PC-9 (cell line): ENCODE measurements around the gene WDR7. TPM values are rescaled to one million over a fixed set of nuclear protein-coding genes. Genes with fewer than 3 reads are reported as not detected.

ENCODE experiments used
- BruUV-seq: library from RNA; stranded (reverse); fragments of 400-500 nt; replicated peaks from 2 replicates; lab custom pipeline; 2021; lab: Mats Ljungman, UMichigan
- CTCF ChIA-PET: fragments of 300-600 bp; sonication (Branson Sonifier 250); formaldehyde crosslinking; loops from one replicate; lab custom pipeline; 2022; ENCODE audit warnings: antibody characterized with exemption; lab: Charles Lee
- POLR2A ChIA-PET: fragments of 300-600 bp; sonication (Branson Sonifier 250); formaldehyde crosslinking; loops from one replicate; lab custom pipeline; 2022; ENCODE audit warnings: antibody characterized with exemption; ENCODE audit not compliant: unreplicated experiment; lab: Charles Lee
- DNase-seq, 2 experiments: peaks; one replicate each; pipeline versions ENCODE4 v3.0.0 to v3.0.0-alpha.2; 2015 to 2022; ENCODE audit warnings: mixed read lengths in 1 of 2
- H2AFZ ChIP-seq: fragments of 200-600 bp; sonication (generic); 2 replicates; pipeline ENCODE4 v1.8.1; 2017; ENCODE audit warnings: antibody characterized with exemption
- H3F3A ChIP-seq: fragments of 200-600 bp; sonication (generic); 2 replicates; pipeline ENCODE4 v1.8.1; 2017; ENCODE audit warnings: antibody characterized with exemption, mild to moderate bottlenecking, low read depth; ENCODE audit not compliant: insufficient read depth
- H3K27ac ChIP-seq: fragments of 200-600 bp; sonication (generic); 2 replicates; pipeline ENCODE4 v1.6.1; 2016; ENCODE audit warnings: mixed run types
- H3K27me3 ChIP-seq: fragments of 200-600 bp; sonication (generic); 2 replicates; pipeline ENCODE4 v1.6.1; 2016; ENCODE audit warnings: low read depth, mixed run types; ENCODE audit not compliant: insufficient read depth
- H3K36me3 ChIP-seq: fragments of 200-600 bp; sonication (generic); 2 replicates; pipeline ENCODE4 v1.6.1; 2016; ENCODE audit warnings: low read depth, mixed run types
- H3K4me1 ChIP-seq: fragments of 200-600 bp; sonication (generic); replicated peaks from 2 replicates; pipeline ENCODE4 v1.6.1; 2016; ENCODE audit warnings: mixed run types; ENCODE audit not compliant: insufficient read depth
- H3K4me2 ChIP-seq: fragments of 200-600 bp; sonication (generic); 2 replicates; pipeline ENCODE4 v1.6.1; 2017; ENCODE audit warnings: mixed run types
- H3K4me3 ChIP-seq: fragments of 200-600 bp; sonication (generic); 2 replicates; pipeline ENCODE4 v1.6.1; 2016; ENCODE audit warnings: mixed run types
- H3K79me2 ChIP-seq: fragments of 200-600 bp; sonication (generic); 2 replicates; pipeline ENCODE4 v1.6.1; 2017; ENCODE audit warnings: low read depth, mixed run types
- H3K9me2 ChIP-seq: fragments of 200-600 bp; sonication (generic); 2 replicates; pipeline ENCODE4 v1.8.1; 2017; ENCODE audit warnings: mild to moderate bottlenecking; ENCODE audit not compliant: insufficient read depth
- H3K9me3 ChIP-seq: fragments of 200-600 bp; sonication (generic); 2 replicates; pipeline ENCODE4 v1.8.1; 2016; ENCODE audit warnings: low read depth; ENCODE audit not compliant: insufficient read depth
- H4K20me1 ChIP-seq: fragments of 200-600 bp; sonication (generic); 2 replicates; pipeline ENCODE4 v1.8.1; 2017; ENCODE audit not compliant: insufficient read depth
- CTCF ChIP-seq: fragments of 200-600 bp; sonication (generic); conservative IDR thresholded peaks from 2 replicates; pipeline ENCODE4 v1.6.1; 2017; ENCODE audit warnings: mixed run types, antibody characterized with exemption, mild to moderate bottlenecking, moderate library complexity
- EZH2 ChIP-seq: fragments of 200-600 bp; sonication (generic); IDR thresholded peaks from 2 replicates; pipeline ENCODE4 v1.8.0; 2017; ENCODE audit warnings: antibody characterized with exemption, low read depth
- intact Hi-C: fragments of 100-400 bp; cut with micrococcal nuclease; formaldehyde crosslinking; loops from one replicate; pipeline ENCODE4 v1.10.0; 2022; ENCODE audit not compliant: unreplicated experiment
- total RNA-seq: library from RNA; stranded (reverse); gene quantifications from 2 replicates; pipeline ENCODE4 v1.2.3, GENCODE V29; 2021

Gene WDR7
- total RNA-seq, 1 experiment from 2014 or later: 7.7 TPM

- no peak overlapping the region for H3K4me2 ChIP-seq
- H3K9me3 ChIP-seq: no peaks in the 10 kb centered on the region
- H2AFZ ChIP-seq: no peak overlapping the region
- H3K27me3 ChIP-seq: no peaks in the 10 kb centered on the region
- ChIA-PET CTCF (interaction anchor here (0.6 kb wide), 1 partner anchor 9 kb away, joined by 3 read pairs; no protein-coding TSS in a partner anchor), POLR2A (no interaction called here)
- no TSS peak for BruUV-seq
- no peaks in the 10 kb centered on the region for H4K20me1 ChIP-seq
- no peaks in the 10 kb centered on the region for H3K79me2 ChIP-seq
- H3K4me3 ChIP-seq: no peak overlapping the region
- no peak for TF ChIP-seq CTCF
- no peak for TF ChIP-seq EZH2
- H3K9me2 ChIP-seq: no peaks in the 10 kb centered on the region
- peaks cover 15% of the 10 kb centered on the region for H3K4me1 ChIP-seq
- no peak overlapping the region for H3K27ac ChIP-seq
- no peak for DNase-seq
- intact Hi-C loops: no loop called here
- no peaks in the 10 kb centered on the region for H3K36me3 ChIP-seq
- H3F3A ChIP-seq: no peaks in the 10 kb centered on the region
These were observed 339.5 kb downstream of the WDR7 start for GRCh38 chr18:56990678-56991077.

- no TSS peak for BruUV-seq
- no peaks in the 10 kb centered on the region for H3K79me2 ChIP-seq
- H3K27me3 ChIP-seq: no peaks in the 10 kb centered on the region
- no peaks in the 10 kb centered on the region for H3K9me3 ChIP-seq
- H4K20me1 ChIP-seq: no peaks in the 10 kb centered on the region
- intact Hi-C loops: no loop called here
- no peak overlapping the region for H2AFZ ChIP-seq
- H3K36me3 ChIP-seq: no peaks in the 10 kb centered on the region
- peaks cover 11% of the 10 kb centered on the region for H3K4me1 ChIP-seq
- H3K4me3 ChIP-seq: no peak overlapping the region
- no peak overlapping the region for H3K4me2 ChIP-seq
- no peak for DNase-seq
- no peaks in the 10 kb centered on the region for H3K9me2 ChIP-seq
- ChIA-PET POLR2A (no interaction called here), CTCF (no interaction called here)
- TF ChIP-seq CTCF (no peak), EZH2 (no peak)
- H3K27ac ChIP-seq: no peak overlapping the region
- H3F3A ChIP-seq: no peaks in the 10 kb centered on the region
These were observed 341.6 kb downstream of the WDR7 start for GRCh38 chr18:56992777-56993176.

GRCh38 chr18:56995579-56996188, 344.5 kb downstream of the WDR7 start:
- Histone ChIP-seq H3K4me1 (peaks cover 11% of the 10 kb centered on the region), H3K4me2 (no peak overlapping the region), H2AFZ (no peak overlapping the region), H3K9me3 (no peaks in the 10 kb centered on the region), H3K4me3 (no peak overlapping the region), H3K27me3 (no peaks in the 10 kb centered on the region), H4K20me1 (no peaks in the 10 kb centered on the region), H3K27ac (no peak overlapping the region), H3F3A (no peaks in the 10 kb centered on the region), H3K36me3 (no peaks in the 10 kb centered on the region), H3K9me2 (no peaks in the 10 kb centered on the region), H3K79me2 (no peaks in the 10 kb centered on the region)
- POLR2A ChIA-PET: no interaction called here
- DNase-seq: no peak
- intact Hi-C loops: no loop called here
- CTCF ChIA-PET: no interaction called here
- no TSS peak for BruUV-seq
- TF ChIP-seq EZH2: no peak
- no peak for TF ChIP-seq CTCF
